T-helper 2 cell (primary cell): Measurements from ENCODE around the gene ENOSF1.

ENCODE experiments used
- DNase-seq, 5 experiments: peaks; one replicate each; pipeline versions ENCODE4 v3.0.0 to v3.0.0-alpha.2; 2012 to 2022

ENOSF1 gene

DNA sequence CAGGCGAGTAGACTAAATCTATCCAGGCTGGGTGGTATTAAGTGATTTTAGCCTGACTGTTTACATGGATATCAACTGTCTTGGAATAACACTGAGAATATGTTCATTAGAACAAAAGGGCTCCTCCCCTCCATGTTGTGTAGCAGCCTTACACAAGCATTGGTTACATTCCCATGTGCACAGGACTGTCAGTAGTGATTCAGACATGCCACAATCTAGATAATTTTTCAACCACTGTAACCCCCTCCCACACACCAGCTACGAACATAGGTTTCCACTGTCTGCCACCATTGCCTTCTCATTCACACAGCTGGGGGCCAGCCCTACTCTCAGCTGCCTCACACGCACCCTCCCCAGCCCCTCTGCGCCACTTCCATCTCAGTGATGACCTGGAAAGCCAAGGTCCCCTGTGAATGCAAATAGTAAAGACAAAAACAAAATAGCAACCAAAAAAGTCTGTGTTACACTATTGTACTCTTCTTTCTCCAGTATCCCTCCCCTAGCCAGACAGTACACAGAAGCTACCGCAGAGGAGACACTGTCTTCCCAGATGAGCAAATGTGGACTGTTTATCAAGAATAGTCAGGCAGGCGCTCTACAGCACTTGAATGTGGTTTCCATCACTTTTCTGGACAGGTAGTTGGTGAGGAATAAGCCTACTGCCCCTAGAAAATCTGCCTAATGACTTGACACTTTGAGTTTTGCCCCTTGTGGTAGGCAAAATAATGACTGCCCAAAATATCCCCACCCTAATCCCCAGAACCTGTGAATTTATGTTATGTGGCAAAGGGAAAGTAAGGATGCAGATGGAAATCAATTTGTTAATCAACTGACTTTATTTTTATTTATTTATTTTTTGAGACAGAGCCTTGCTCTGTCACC, 82.9 kb downstream of the ENOSF1 start:
- DNase-seq, result no peak

DNA sequence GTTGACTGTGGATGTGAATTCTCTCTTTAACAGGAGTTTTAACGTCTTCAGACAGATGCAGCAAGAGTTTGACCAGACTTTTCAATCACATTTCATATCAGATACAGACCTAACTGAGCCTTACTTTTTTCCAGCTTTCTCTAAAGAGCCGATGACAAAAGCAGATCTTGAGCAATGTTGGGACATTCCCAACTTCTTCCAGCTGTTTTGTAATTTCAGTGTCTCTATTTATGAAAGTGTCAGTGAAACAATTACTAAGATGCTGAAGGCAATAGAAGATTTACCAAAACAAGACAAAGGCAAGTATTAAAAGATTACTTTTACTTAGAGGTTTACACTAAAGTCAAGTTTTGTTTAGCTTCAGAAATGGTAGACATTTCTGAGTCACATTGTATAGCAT, 85.2 kb downstream of the ENOSF1 start:
- no peak for DNase-seq

DNA sequence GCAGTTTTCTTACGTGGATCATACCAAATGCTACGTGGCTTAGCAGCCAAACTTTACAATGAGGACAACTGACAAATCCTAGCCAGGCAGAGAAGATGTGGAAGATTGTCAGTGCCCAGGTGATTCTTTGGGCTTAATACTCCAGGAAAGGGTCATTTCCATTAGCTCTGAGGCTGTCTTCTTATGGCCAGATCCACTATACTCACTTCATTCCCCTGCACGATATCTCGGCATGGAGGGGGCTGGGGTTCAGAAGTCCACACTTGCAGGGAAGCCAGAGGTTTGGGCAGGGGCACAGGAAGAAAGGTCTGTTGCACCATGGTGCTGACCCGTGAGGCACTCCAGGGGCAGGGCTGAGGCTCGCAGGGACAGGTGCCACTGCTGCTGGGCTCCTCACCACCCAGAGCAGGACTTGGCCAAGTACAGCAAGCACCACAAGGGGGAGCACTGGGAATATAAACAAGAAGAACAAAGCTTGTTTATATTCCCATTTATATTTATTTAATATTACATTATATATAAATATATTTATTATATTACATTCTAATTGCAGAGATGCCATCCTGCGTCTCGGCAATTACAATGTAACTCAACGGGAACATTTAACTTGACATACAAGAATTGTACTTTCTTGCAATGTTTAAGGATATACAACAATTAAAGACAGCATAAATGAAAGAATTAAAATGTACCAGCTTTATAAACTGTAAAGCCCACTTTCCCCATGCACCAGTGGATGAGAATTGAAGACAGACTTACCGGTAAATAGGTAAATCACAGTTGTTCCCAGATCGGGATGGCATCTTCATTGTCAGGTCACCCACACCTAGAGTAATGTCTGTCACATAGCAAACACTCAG, 88.4 kb downstream of the ENOSF1 start:
- peak in 4 of 5 experiments; percentile 7 to 64 (median 36) for DNase-seq

DNA sequence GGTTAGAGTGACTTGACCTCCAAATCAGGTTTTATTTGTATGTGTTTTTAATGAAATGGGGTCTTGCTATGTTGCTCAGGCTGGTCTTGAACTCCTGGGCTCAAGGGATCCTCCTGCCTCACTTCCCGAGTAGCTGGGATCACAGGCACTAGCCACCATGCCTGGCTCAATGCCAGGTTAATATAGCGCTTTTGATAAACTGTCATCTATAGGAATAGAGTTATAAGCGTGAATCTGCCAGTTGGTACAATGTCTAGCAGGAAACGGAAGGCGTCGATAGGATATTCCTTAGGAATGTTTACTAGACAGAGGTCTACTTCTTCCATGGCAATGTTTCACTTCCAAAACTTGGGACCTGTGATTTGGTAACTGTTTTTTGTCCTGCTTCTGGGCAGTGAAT, 90.1 kb downstream of the ENOSF1 start:
- DNase-seq, result no peak

DNA sequence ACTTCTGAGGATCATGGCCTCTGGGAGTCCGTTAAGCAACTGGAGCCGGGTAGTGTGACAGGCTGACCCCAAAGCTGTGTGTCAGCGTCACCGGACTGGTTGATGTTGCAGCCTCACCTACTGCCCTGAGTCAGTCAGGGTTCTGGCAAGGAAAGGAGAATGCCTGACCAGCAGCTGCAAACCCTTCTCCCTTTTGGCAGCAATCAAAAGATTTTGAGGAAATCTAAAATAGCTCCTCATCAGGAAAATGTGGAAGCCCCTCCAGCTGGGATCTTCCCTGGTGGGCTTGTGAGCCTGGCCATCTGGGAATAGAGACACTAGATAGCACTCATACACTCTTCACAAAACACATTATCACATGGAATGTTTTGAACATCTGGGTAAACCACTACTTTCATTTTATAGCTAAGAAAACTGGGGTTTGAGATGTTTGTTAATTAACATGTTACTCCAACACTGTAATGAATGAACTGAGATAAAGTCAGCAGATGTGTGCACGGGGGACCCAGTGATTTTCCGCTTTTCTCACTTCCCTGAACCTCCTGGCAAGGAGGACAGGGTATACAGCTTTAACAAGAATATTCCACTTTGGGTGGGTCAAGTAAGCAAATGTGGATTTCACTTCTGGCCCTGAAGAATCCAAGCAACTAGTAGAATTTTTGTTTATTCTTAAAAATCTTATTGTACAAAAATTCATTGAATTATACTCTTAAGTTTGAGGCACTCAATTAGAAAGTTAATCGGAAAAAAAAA, 91.0 kb downstream of the ENOSF1 start:
- DNase-seq, result no peak
